Common myeloid progenitor, CD34-positive (primary cell): ENCODE results near the gene JAK3.
A peak's percentile ranks its signal among the peaks of the same experiment; 100 is the strongest.

Experiments
- CTCF ChIA-PET: fragments of 350-600 bp; sonication (Branson Sonifier 250); formaldehyde crosslinking; loops from one replicate; lab custom pipeline; 2021; ENCODE audit warnings: antibody characterized with exemption; lab: Charles Lee
- POLR2A ChIA-PET: fragments of 350-600 bp; sonication (Branson Sonifier 250); formaldehyde crosslinking; loops from one replicate; lab custom pipeline; 2021; ENCODE audit warnings: antibody characterized with exemption; lab: Charles Lee
- DNase-seq, 3 donors: peaks; one replicate each; pipeline versions ENCODE4 v3.0.0 to v3.0.0-alpha.2; 2013
- H3K27ac ChIP-seq, 2 experiments: 1 replicate in 1 of 2; 2 replicates in 1 of 2; pipeline ENCODE4 v1.7.0; 2013; ENCODE audit warnings: inconsistent platforms in 2 of 2, low read length in 2 of 2, mild to moderate bottlenecking in 2 of 2, low read depth in 1 of 2, moderate library complexity in 1 of 2; ENCODE audit not compliant: severe bottlenecking in 2 of 2, insufficient read depth in 1 of 2, poor library complexity in 1 of 2
- H3K27me3 ChIP-seq, 5 experiments: replicated peaks in 2 of 5; 1 replicate in 3 of 5; 2 replicates in 2 of 5; pipeline versions ENCODE4 v1.6.1 to v1.7.0; 2013; ENCODE audit warnings: low read length in 4 of 5, mild to moderate bottlenecking in 2 of 5, moderate library complexity in 2 of 5, inconsistent platforms in 1 of 5; ENCODE audit not compliant: insufficient read depth in 5 of 5, control insufficient read depth in 4 of 5
- H3K36me3 ChIP-seq, 4 experiments: 1 replicate in 2 of 4; 2 replicates in 2 of 4; pipeline versions ENCODE4 v1.6.1 to v1.7.0; 2013; ENCODE audit warnings: low read length in 3 of 4, control low read depth in 1 of 4, mild to moderate bottlenecking in 1 of 4; ENCODE audit not compliant: control insufficient read depth in 4 of 4, insufficient read depth in 4 of 4
- H3K4me1 ChIP-seq, 4 experiments: 1 replicate in 3 of 4; 2 replicates in 1 of 4; pipeline versions ENCODE4 v1.6.1 to v1.7.1; 2013; ENCODE audit warnings: low read length in 3 of 4, mild to moderate bottlenecking in 3 of 4, control low read depth in 1 of 4, inconsistent platforms in 1 of 4, moderate library complexity in 1 of 4; ENCODE audit not compliant: control insufficient read depth in 4 of 4, insufficient read depth in 4 of 4; ENCODE audit errors: control extremely low read depth in 1 of 4
- H3K4me3 ChIP-seq, 7 experiments: 1 replicate in 4 of 7; 2 replicates in 3 of 7; pipeline versions ENCODE4 v1.5.1 to v1.7.0; 2013; ENCODE audit warnings: mild to moderate bottlenecking in 7 of 7, low read length in 6 of 7, moderate library complexity in 6 of 7, inconsistent platforms in 2 of 7, low read depth in 2 of 7, control low read depth in 1 of 7; ENCODE audit not compliant: insufficient read depth in 4 of 7, control insufficient read depth in 1 of 7; ENCODE audit errors: extremely low read depth in 1 of 7
- H3K9me3 ChIP-seq, 5 experiments: 1 replicate in 4 of 5; 2 replicates in 1 of 5; pipeline versions ENCODE4 v1.6.1 to v1.7.1; 2013; ENCODE audit warnings: low read length in 4 of 5, mild to moderate bottlenecking in 2 of 5, inconsistent platforms in 1 of 5, low read depth in 1 of 5, moderate library complexity in 1 of 5; ENCODE audit not compliant: control insufficient read depth in 4 of 5, insufficient read depth in 2 of 5; ENCODE audit errors: control extremely low read depth in 1 of 5
- WGBS: methylation state at CpG from one replicate; pipeline ENCODE4 v1.1.5; 2013; ENCODE audit not compliant: insufficient coverage; 5-methylcytosine and 5-hydroxymethylcytosine counted together

The JAK3 gene

GRCh38 chr19:17796013-17796837 lies 51.6 kb downstream of the JAK3 start:
- Histone ChIP-seq H3K4me3 (no peak overlapping the region), H3K27me3 (no peaks in the 10 kb centered on the region), H3K36me3 (no peaks in the 10 kb centered on the region), H3K27ac (no peak overlapping the region), H3K4me1 (peaks cover 0 to 46% (median 38%) of the 10 kb centered on the region in 4 experiments), H3K9me3 (no peaks in the 10 kb centered on the region)
- 69% methylated on average over 4 of the region's 6 CpGs for WGBS
- CTCF ChIA-PET: interaction anchor here (0.8 to 3.0 kb wide), 5 partner anchors 12 to 59 kb away, joined by 3 to 6 read pairs (median 4); partner anchors contain the start of gene JAK3
- no peak for DNase-seq
- POLR2A ChIA-PET: no interaction called here

GRCh38 chr19:17795495-17795856 lies 52.3 kb downstream of the JAK3 start:
- H3K27me3 ChIP-seq: no peaks in the 10 kb centered on the region
- H3K9me3 ChIP-seq: no peaks in the 10 kb centered on the region
- H3K4me1 ChIP-seq: peaks cover 0 to 54% (median 46%) of the 10 kb centered on the region in 4 experiments
- peak overlapping the region in 5 of 7 experiments; percentile 26 to 72 (median 61) for H3K4me3 ChIP-seq
- no peaks in the 10 kb centered on the region for H3K36me3 ChIP-seq
- no peak for DNase-seq
- H3K27ac ChIP-seq: no peak overlapping the region
- ChIA-PET POLR2A (no interaction called here), CTCF (interaction anchor here (0.8 to 5.6 kb wide), 5 partner anchors 11 to 64 kb away, joined by 3 to 36 read pairs (median 4); partner anchors contain the start of gene RPL18A)
- WGBS: 61% methylated on average over 11 of the region's 14 CpGs

DNA sequence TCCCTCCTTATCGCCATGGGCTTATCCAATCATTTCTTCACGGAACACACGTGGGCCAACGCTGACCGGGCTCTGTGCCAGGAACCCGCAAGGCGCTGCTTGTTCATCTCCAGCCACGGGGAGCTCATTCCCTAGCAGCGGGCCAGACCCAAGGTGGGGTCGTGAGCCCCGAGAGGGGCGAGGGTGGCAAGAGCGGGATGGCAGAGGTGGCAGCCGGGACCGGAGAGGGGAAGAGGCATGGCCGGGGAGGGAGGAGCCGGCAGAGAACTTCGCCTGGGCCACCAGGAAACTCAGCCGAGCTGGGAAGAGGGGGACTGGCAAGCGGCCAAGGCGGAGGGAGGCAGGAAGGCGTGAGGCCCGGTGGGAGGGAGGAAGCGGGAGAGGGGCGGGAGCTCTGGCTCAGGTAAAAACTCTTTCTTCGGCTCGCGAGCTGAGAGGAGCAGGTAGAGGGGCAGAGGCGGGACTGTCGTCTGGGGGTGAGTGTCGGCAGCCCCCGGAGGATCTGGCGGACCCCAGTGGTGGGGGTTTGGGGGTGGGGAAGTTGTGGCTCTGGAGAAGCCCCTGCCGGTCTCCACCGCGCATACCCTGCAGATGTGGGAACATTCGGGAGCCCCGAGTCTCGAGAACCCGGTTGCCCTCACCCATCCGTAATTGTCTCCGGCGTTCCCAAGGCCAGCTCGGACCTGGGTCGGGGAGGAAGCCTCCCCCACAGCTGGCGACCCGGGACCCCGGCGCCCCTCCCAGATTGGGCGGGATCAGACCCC lies 52.9 kb downstream of the JAK3 start, which contains the start of gene B3GNT3:
B3GNT3 (plus strand) TSS at position 408 of the 764 bp plus-strand sequence. CDS start 12,670 bp downstream, outside the sequence.
- ChIA-PET CTCF (interaction anchor here (0.8 to 5.6 kb wide), 5 partner anchors 8 to 64 kb away, joined by 3 to 36 read pairs (median 6); partner anchors contain the start of gene RPL18A), POLR2A (no interaction called here)
- WGBS: 1% methylated on average over 45 of the region's 50 CpGs
- H3K9me3 ChIP-seq: no peaks in the 10 kb centered on the region
- H3K27me3 ChIP-seq: no peaks in the 10 kb centered on the region
- H3K36me3 ChIP-seq: no peaks in the 10 kb centered on the region
- peak in 1 of 3 donors; percentile 41 for DNase-seq
- H3K27ac ChIP-seq: no peak within 1 kb of the TSS
- H3K4me3 ChIP-seq: peak within 1 kb of the TSS in 6 of 7 experiments; percentile 26 to 72 (median 57)
- peaks cover 2 to 59% (median 51%) of the 10 kb centered on the region in 4 experiments for H3K4me1 ChIP-seq

DNA sequence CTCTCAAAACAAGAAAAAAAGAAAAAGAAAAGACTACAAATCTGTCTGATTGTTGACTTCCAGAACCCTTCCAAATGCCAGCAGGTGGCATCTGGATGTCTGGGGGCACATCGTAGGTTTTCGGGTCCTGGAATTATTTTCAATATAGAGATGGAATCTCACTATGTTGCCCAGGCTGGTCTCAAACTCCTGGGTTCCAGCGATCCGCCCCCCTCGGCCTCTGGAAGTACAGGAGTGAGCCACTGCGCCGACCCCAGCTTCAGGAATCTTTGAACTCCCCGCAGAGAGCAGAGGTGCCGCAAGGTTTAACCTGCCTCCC lies 53.4 kb downstream of the JAK3 start:
- ChIA-PET POLR2A (interaction anchor here (0.8 kb wide), 1 partner anchor 53 kb away, joined by 4 read pairs; the partner anchor contains the start of gene JAK3), CTCF (interaction anchor here (0.5 to 5.6 kb wide), 7 partner anchors 9 to 60 kb away, joined by 3 to 36 read pairs (median 3); partner anchors contain the start of gene JAK3)
- no peaks in the 10 kb centered on the region for H3K27me3 ChIP-seq
- peaks cover 3 to 60% (median 53%) of the 10 kb centered on the region in 4 experiments for H3K4me1 ChIP-seq
- peaks cover 0 to 3% (median under 1%) of the 10 kb centered on the region in 4 experiments for H3K36me3 ChIP-seq
- 36% methylated on average over 9 of the region's 9 CpGs for WGBS
- peak in 1 of 3 donors; percentile 24 for DNase-seq
- no peaks in the 10 kb centered on the region for H3K9me3 ChIP-seq
- peak overlapping the region in 3 of 7 experiments; percentile 53 to 72 (median 64) for H3K4me3 ChIP-seq
- H3K27ac ChIP-seq: no peak overlapping the region

- no peaks in the 10 kb centered on the region for H3K9me3 ChIP-seq
- H3K36me3 ChIP-seq: peaks cover 0 to 24% (median 10%) of the 10 kb centered on the region in 4 experiments
- DNase-seq: peak in 1 of 3 donors; percentile 52
- peaks cover 3 to 48% (median 41%) of the 10 kb centered on the region in 4 experiments for H3K4me1 ChIP-seq
- CTCF ChIA-PET: interaction anchor here (0.9 to 5.6 kb wide), 7 partner anchors 9 to 69 kb away, joined by 3 to 36 read pairs (median 7); partner anchors contain the start of gene RPL18A
- H3K27ac ChIP-seq: no peak overlapping the region
- H3K4me3 ChIP-seq: no peak overlapping the region
- POLR2A ChIA-PET: no interaction called here
- no peaks in the 10 kb centered on the region for H3K27me3 ChIP-seq
- WGBS: 91% methylated on average over 2 of the region's 6 CpGs
These were observed 57.6 kb downstream of the JAK3 start for GRCh38 chr19:17790059-17790780.

DNA sequence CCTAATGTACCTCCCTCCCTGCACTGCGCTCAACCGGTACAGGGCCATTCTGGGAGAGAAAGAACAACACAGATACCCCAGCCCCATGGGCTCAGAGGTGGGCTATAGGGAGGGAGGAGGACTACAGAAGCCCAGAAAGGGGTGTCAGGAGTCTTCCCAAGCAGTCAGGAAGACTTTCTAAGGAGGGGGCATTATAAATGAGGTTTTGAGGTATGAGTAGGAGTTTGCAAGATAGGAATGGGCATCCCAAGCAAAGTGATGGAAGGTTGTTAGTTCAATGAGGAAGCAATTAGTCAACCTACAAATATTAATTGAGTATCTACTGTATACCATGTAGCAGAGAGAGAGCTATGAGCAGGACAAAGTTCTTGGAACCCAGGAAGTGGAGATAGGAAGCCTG lies 59.1 kb downstream of the JAK3 start:
- ChIA-PET POLR2A (no interaction called here), CTCF (interaction anchor here (0.8 to 2.3 kb wide), 7 partner anchors 10 to 149 kb away, joined by 3 to 6 read pairs (median 3); no protein-coding TSS in a partner anchor)
- Histone ChIP-seq H3K4me3 (no peak overlapping the region), H3K36me3 (peaks cover 5 to 35% (median 15%) of the 10 kb centered on the region in 4 experiments), H3K4me1 (peaks cover 3 to 37% (median 33%) of the 10 kb centered on the region in 4 experiments), H3K9me3 (no peaks in the 10 kb centered on the region), H3K27ac (no peak overlapping the region), H3K27me3 (no peaks in the 10 kb centered on the region)
- no peak for DNase-seq
- no CpG with 5 or more reads among the region's 2 CpGs for WGBS
